GM23338 (cell line): ENCODE measurements around the gene SERPINI1. TPM values are rescaled to one million over a fixed set of nuclear protein-coding genes. Genes with fewer than 3 reads are reported as not detected.

Source experiments
- ATAC-seq: fragments of 200-7000 bp; cut with Tn5 transposase; 3 replicates; pipeline ENCODE4 v1.9.1; 2020
- DNase-seq: peaks from one replicate; pipeline ENCODE4 v3.0.0-alpha.2; 2015; ENCODE audit warnings: low spot score
- H2AFZ ChIP-seq: fragments of 200-600 bp; sonication (generic); 2 replicates; pipeline ENCODE4 v1.8.0; 2016; ENCODE audit warnings: antibody characterized with exemption, mild to moderate bottlenecking, moderate library complexity
- H3F3A ChIP-seq: fragments of 200-600 bp; sonication (generic); replicated peaks from 2 replicates; pipeline ENCODE4 v1.8.0; 2017; ENCODE audit warnings: antibody characterized with exemption, mixed run types, low read depth
- H3K27ac ChIP-seq: fragments of 200-600 bp; sonication (generic); 2 replicates; pipeline ENCODE4 v1.6.1; 2016; ENCODE audit warnings: low read depth
- H3K27me3 ChIP-seq: fragments of 200-600 bp; sonication (generic); 2 replicates; pipeline ENCODE4 v1.8.0; 2016; ENCODE audit warnings: mild to moderate bottlenecking, mixed run types, moderate library complexity; ENCODE audit not compliant: insufficient read depth
- H3K36me3 ChIP-seq: fragments of 200-600 bp; sonication (generic); 2 replicates; pipeline ENCODE4 v1.8.0; 2016; ENCODE audit warnings: mild to moderate bottlenecking; ENCODE audit not compliant: insufficient read depth
- H3K4me1 ChIP-seq: fragments of 200-600 bp; sonication (generic); 2 replicates; pipeline ENCODE4 v1.8.0; 2016; ENCODE audit warnings: mild to moderate bottlenecking, moderate library complexity; ENCODE audit not compliant: insufficient read depth
- H3K4me2 ChIP-seq: fragments of 200-600 bp; sonication (generic); 2 replicates; pipeline ENCODE4 v1.7.1; 2017; ENCODE audit warnings: mixed run types
- H3K4me3 ChIP-seq: fragments of 200-600 bp; sonication (generic); 2 replicates; pipeline ENCODE4 v1.6.1; 2016; ENCODE audit warnings: mixed run types
- H3K79me2 ChIP-seq: fragments of 200-600 bp; sonication (generic); replicated peaks from 2 replicates; pipeline ENCODE4 v1.8.0; 2017; ENCODE audit warnings: mild to moderate bottlenecking; ENCODE audit not compliant: insufficient read depth
- H3K9me2 ChIP-seq: fragments of 200-600 bp; sonication (generic); 2 replicates; pipeline ENCODE4 v1.8.0; 2017; ENCODE audit not compliant: insufficient read depth
- H4K20me1 ChIP-seq: fragments of 200-600 bp; sonication (generic); replicated peaks from 2 replicates; pipeline ENCODE4 v1.8.0; 2017; ENCODE audit warnings: mild to moderate bottlenecking; ENCODE audit not compliant: insufficient read depth
- H3K27ac Mint-ChIP-seq: 2 replicates; pipeline ENCODE4 v1.8.0; 2020; ENCODE audit warnings: inconsistent platforms, mild to moderate bottlenecking, moderate library complexity, mixed read lengths
- H3K27me3 Mint-ChIP-seq: 3 replicates; pipeline ENCODE4 v1.8.0; 2022; ENCODE audit warnings: low read depth, mild to moderate bottlenecking, moderate library complexity, mixed read lengths, inconsistent platforms; ENCODE audit not compliant: insufficient read depth, poor library complexity
- H3K36me3 Mint-ChIP-seq: 3 replicates; pipeline ENCODE4 v1.8.0; 2021; ENCODE audit warnings: low read depth, mild to moderate bottlenecking, inconsistent platforms, moderate library complexity, mixed read lengths
- H3K4me1 Mint-ChIP-seq: 3 replicates; pipeline ENCODE4 v1.8.0; 2020; ENCODE audit warnings: mild to moderate bottlenecking, inconsistent platforms, mixed read lengths
- H3K4me3 Mint-ChIP-seq: 3 replicates; pipeline ENCODE4 v1.8.0; 2021; ENCODE audit warnings: moderate library complexity, mild to moderate bottlenecking, inconsistent platforms, mixed read lengths
- H3K9me3 Mint-ChIP-seq: 3 replicates; pipeline ENCODE4 v1.8.0; 2020; ENCODE audit warnings: moderate library complexity, mild to moderate bottlenecking, inconsistent platforms, mixed read lengths
- CREB1 ChIP-seq: fragments of 250-450 bp; sonication (Bioruptor Pico); IDR thresholded peaks from 2 replicates; pipeline ENCODE4 v1.5.0; 2020; ENCODE audit warnings: low read depth, mild to moderate bottlenecking, moderate library complexity
- CTCF ChIP-seq, 2 experiments: fragments of 200-600 bp in 1 of 2; sonication (generic) in 1 of 2; conservative IDR thresholded peaks; 2 replicates each; pipeline versions ENCODE4 v1.5.1 to v1.6.1; 2016 to 2017; ENCODE audit warnings: antibody characterized with exemption in 2 of 2, low read depth in 2 of 2, mild to moderate bottlenecking in 2 of 2, moderate library complexity in 1 of 2
- ETS1 ChIP-seq: IDR thresholded peaks from 2 replicates; pipeline ENCODE4 v1.6.1; 2016; ENCODE audit warnings: antibody characterized with exemption
- EZH2 ChIP-seq: fragments of 200-600 bp; sonication (generic); IDR thresholded peaks from one replicate; pipeline ENCODE4 v1.8.0; 2017; ENCODE audit warnings: antibody characterized with exemption, mild to moderate bottlenecking, low read depth; ENCODE audit not compliant: unreplicated experiment
- JUNB ChIP-seq: IDR thresholded peaks from one replicate; pipeline ENCODE4 v1.6.1; 2016; ENCODE audit warnings: antibody characterized with exemption; ENCODE audit not compliant: unreplicated experiment
- NANOG ChIP-seq: IDR thresholded peaks from 2 replicates; pipeline ENCODE4 v1.6.1; 2016; ENCODE audit warnings: antibody characterized with exemption, borderline replicate concordance
- POLR2AphosphoS5 ChIP-seq: IDR thresholded peaks from 2 replicates; pipeline ENCODE4 v1.6.1; 2016; ENCODE audit warnings: antibody characterized with exemption, low read depth
- REST ChIP-seq: IDR thresholded peaks from one replicate; pipeline ENCODE4 v1.6.1; 2018; ENCODE audit warnings: antibody characterized with exemption; ENCODE audit not compliant: unreplicated experiment
- STAT1 ChIP-seq: IDR thresholded peaks from one replicate; pipeline ENCODE4 v1.6.1; 2016; ENCODE audit warnings: antibody characterized with exemption; ENCODE audit not compliant: unreplicated experiment
- ZNF114 ChIP-seq: fragments of 250-450 bp; sonication (Bioruptor Pico); IDR thresholded peaks from 2 replicates; pipeline ENCODE4 v1.5.0; 2020; ENCODE audit warnings: mild to moderate bottlenecking, moderate library complexity
- ZNF331 ChIP-seq: fragments of 250-450 bp; sonication (Bioruptor Pico); IDR thresholded peaks from 2 replicates; pipeline ENCODE4 v1.5.0; 2020; ENCODE audit warnings: low read depth, mild to moderate bottlenecking, moderate library complexity
- polyA plus RNA-seq: library from polyadenylated mRNA; unstranded; fragments of >200 nt; fragmentation: Nextera tagmentation; extraction: Ambion mirVana; gene quantifications from 2 replicates; pipeline ENCODE4 v1.2.1, GENCODE V29; 2016
- total RNA-seq: library from RNA; depleted of rRNA; stranded (reverse); fragments of >200 nt; shearing (Covaris generic); gene quantifications from 2 replicates; pipeline ENCODE4 v1.2.3, GENCODE V29; 2014

Gene SERPINI1
- total and polyA plus RNA-seq, 2 experiments from 2014 or later = 9.2 to 26.6 TPM

GRCh38 chr3:167714871-167715270, 20.6 kb upstream of the SERPINI1 start:
- no peak overlapping the region for H3K4me3 Mint-ChIP-seq
- H3K4me1 ChIP-seq = no peaks in the 10 kb centered on the region
- no peaks in the 10 kb centered on the region; the same call in 1 of the 2 replicates for H4K20me1 ChIP-seq

GRCh38 chr3:167716920-167717319, 18.6 kb upstream of the SERPINI1 start:
- Histone ChIP-seq H3K9me2 (no peaks in the 10 kb centered on the region), H3K4me3 (no peak overlapping the region), H3K27me3 (no peaks in the 10 kb centered on the region), H2AFZ (no peak overlapping the region), H4K20me1 (no peaks in the 10 kb centered on the region; the same call in 1 of the 2 replicates), H3F3A (no peaks in the 10 kb centered on the region), H3K4me1 (no peaks in the 10 kb centered on the region), H3K36me3 (peaks cover 15% of the 10 kb centered on the region), H3K4me2 (no peak overlapping the region), H3K79me2 (peaks cover 98% of the 10 kb centered on the region), H3K27ac (no peak overlapping the region)
- Mint-ChIP-seq H3K4me3 (no peak overlapping the region), H3K36me3 (peaks cover 63% of the 10 kb centered on the region), H3K4me1 (peaks cover 5% of the 10 kb centered on the region; the same call in 2 of the 3 replicates), H3K27me3 (no peaks in the 10 kb centered on the region), H3K9me3 (peaks cover 7% of the 10 kb centered on the region; the same call in 2 of the 3 replicates), H3K27ac (no peak overlapping the region)
- TF ChIP-seq ETS1 (no peak), STAT1 (no peak)
- ATAC-seq (no peak), DNase-seq (no peak)

More at GRCh38 chr3:167714871-167715270, 20.6 kb upstream of the SERPINI1 start:
- Histone ChIP-seq H2AFZ (no peak overlapping the region), H3K36me3 (peaks cover 3% of the 10 kb centered on the region), H3K79me2 (peaks cover 98% of the 10 kb centered on the region), H3F3A (no peaks in the 10 kb centered on the region), H3K4me3 (no peak overlapping the region), H3K4me2 (no peak overlapping the region), H3K27me3 (no peaks in the 10 kb centered on the region), H3K9me2 (peaks cover 7% of the 10 kb centered on the region; the same call in 1 of the 2 replicates), H3K27ac (no peak overlapping the region)
- no peaks in the 10 kb centered on the region for H3K9me3 Mint-ChIP-seq
- peaks cover 57% of the 10 kb centered on the region for H3K36me3 Mint-ChIP-seq
- no peak for TF ChIP-seq ETS1
- H3K27me3 Mint-ChIP-seq = no peaks in the 10 kb centered on the region
- DNase-seq = no peak
- ATAC-seq = no peak
- H3K27ac Mint-ChIP-seq = no peak overlapping the region
- H3K4me1 Mint-ChIP-seq = peaks cover 12% of the 10 kb centered on the region

- H3K27me3 Mint-ChIP-seq = no peaks in the 10 kb centered on the region
- Histone ChIP-seq H3K27ac (no peak overlapping the region), H3K79me2 (peaks cover 98% of the 10 kb centered on the region), H3K4me3 (no peak overlapping the region), H3F3A (no peaks in the 10 kb centered on the region), H2AFZ (no peak overlapping the region), H3K4me1 (peaks cover 7% of the 10 kb centered on the region), H3K36me3 (peaks cover 18% of the 10 kb centered on the region), H4K20me1 (peaks cover 3% of the 10 kb centered on the region), H3K9me2 (no peaks in the 10 kb centered on the region), H3K27me3 (no peaks in the 10 kb centered on the region), H3K4me2 (no peak overlapping the region)
- ATAC-seq = no peak
- DNase-seq = no peak
- peaks cover 7% of the 10 kb centered on the region; the same call in 2 of the 3 replicates for H3K9me3 Mint-ChIP-seq
- peaks cover 19% of the 10 kb centered on the region for H3K4me1 Mint-ChIP-seq
- H3K4me3 Mint-ChIP-seq = no peak overlapping the region
- H3K27ac Mint-ChIP-seq = no peak overlapping the region
- H3K36me3 Mint-ChIP-seq = peaks cover 57% of the 10 kb centered on the region
- TF ChIP-seq STAT1 (no peak), ZNF114 (no peak), REST (no peak), POLR2AphosphoS5 (no peak), CTCF (conservative IDR thresholded peaks at IDR 0.05; ENCODE audit: low read depth in 2 of 2) (no peak), ZNF331 (CRISPR knock-in tag) (no peak), NANOG (no peak), ETS1 (no peak), EZH2 (no peak), CREB1 (CRISPR knock-in tag) (no peak), JUNB (no peak)
These were observed 16.9 kb upstream of the SERPINI1 start for GRCh38 chr3:167718582-167718981.
